Heart right ventricle (tissue), 16 donors: ENCODE data around the gene MAGI2. TPM values are rescaled to one million over a fixed set of nuclear protein-coding genes. Genes with fewer than 3 reads are reported as not detected.

Experiments used
- ATAC-seq, 8 donors: fragments of 200-7000 bp; cut with Tn5 transposase; one replicate each; pipeline ENCODE4 v1.9.1; 2020; ENCODE audit warnings: mild to moderate bottlenecking in 8 of 8, moderate library complexity in 8 of 8, moderate number of reproducible peaks in 1 of 8
- DNase-seq, 2 donors: peaks; one replicate each; pipeline ENCODE4 v3.0.0-alpha.2; 2020
- H3K27ac ChIP-seq, 10 donors: fragments of 200-600 bp; sonication (generic) in 2 of 10; one replicate each; pipeline versions ENCODE4 v1.5.0 to v1.8.0; 2020 to 2022; ENCODE audit warnings: mild to moderate bottlenecking in 3 of 10
- H3K27me3 ChIP-seq, 7 donors: fragments of 200-600 bp; one replicate each; pipeline ENCODE4 v1.8.0; 2021 to 2022; ENCODE audit warnings: mild to moderate bottlenecking in 2 of 7
- H3K36me3 ChIP-seq, 9 donors: fragments of 200-600 bp; sonication (generic) in 1 of 9; one replicate each; pipeline versions ENCODE4 v1.5.0 to v1.8.0; 2020 to 2022; ENCODE audit warnings: mild to moderate bottlenecking in 2 of 9
- H3K4me1 ChIP-seq, 9 donors: fragments of 200-600 bp; sonication (generic) in 1 of 9; one replicate each; pipeline versions ENCODE4 v1.5.0 to v1.8.0; 2020 to 2022; ENCODE audit warnings: mild to moderate bottlenecking in 4 of 9
- H3K4me3 ChIP-seq, 10 donors: fragments of 200-600 bp; sonication (generic) in 2 of 10; one replicate each; pipeline versions ENCODE4 v1.5.0 to v1.8.0; 2020 to 2022; ENCODE audit warnings: mild to moderate bottlenecking in 7 of 10, moderate library complexity in 2 of 10
- H3K9me3 ChIP-seq, 11 donors: fragments of 200-600 bp in 10 of 11; sonication (generic) in 2 of 11; one replicate each; pipeline versions ENCODE4 v1.5.0 to v1.8.0; 2013 to 2022; ENCODE audit warnings: mild to moderate bottlenecking in 2 of 11, control low read depth in 1 of 11, moderate library complexity in 1 of 11
- WGBS, 2 donors: extraction: QIAGEN DNeasy Blood & Tissue Kit; methylation state at CpG; one replicate each; pipeline ENCODE4 v1.1.7; 2013; ENCODE audit warnings: inconsistent platforms in 1 of 2; 5-methylcytosine and 5-hydroxymethylcytosine counted together
- intact Hi-C, 10 donors: fragments of 100-400 bp; cut with DNase I; formaldehyde crosslinking; loops; one replicate each; pipeline versions ENCODE4 v1.11.1 to v1.14.2; 2022
- polyA plus RNA-seq, 2 donors: library from polyadenylated mRNA; stranded (reverse); fragments of 200-250 nt; gene quantifications; one replicate each; pipeline ENCODE4 v1.2.3, GENCODE V29; 2013
- total RNA-seq, 10 donors: library from RNA; stranded (reverse); fragmentation: NEBNext Ultra II Directional in 3 of 10; extraction: Animal tissue kit (Norgen Biotek cat#: 25700) in 3 of 10; gene quantifications; one replicate each; pipeline versions ENCODE4 v1.2.1 to v1.2.4, GENCODE V29; 2021 to 2023
- TF ChIP-seq, protein P1 (sequence below), 9 donors: fragments of 200-600 bp; sonication (generic) in 2 of 9; IDR thresholded peaks; one replicate each; pipeline versions ENCODE4 v1.5.0 to v1.8.0; 2021 to 2022; ENCODE audit warnings: antibody characterized with exemption in 9 of 9, mild to moderate bottlenecking in 5 of 9, moderate library complexity in 1 of 9
- donor health status: Arrhythmogenic right ventricular cardiomyopathy.
- donor health status: ischemic (EF 13 %, LVEDD 7.1; RV severe dilation, severe dysfunction).
- donor health status: healthy with polysubstance abuse.
- donor health status: DM: no; HTN: yes; CAD: no.
- donor health status: DM: no; HTN: no; CAD: no.
- donor health status: ischemic (EF 25% LVEDD 6.9; RV normal size, moderate dysfunction).
- donor health status: ischemic (EF 25% LVEDD 5.7; RV mildly dilated, moderate dysfunction).
- donor health status: healthy.
- donor health status: DM: yes; HTN: yes; CAD: no.
- donor health status: Ischemic cardiomyopathy.
- donor health status: ischemic (EF 35%, LVEDD 5.7; RV mildly dilated, moderate dysfunction).
- donor health status: nonischemic (EF 11% LVEDD 7.7; RV severe dilation, severe dysfunction).
- donor health status: DM: yes; HTN: yes; CAD: no.
- donor health status: PGD.
- donor health status: ischemic (EF 29% LVEDD 5.4; RV normal size, mild dysfunction).
- donor health status: nonischemic (EF 23%, LVEDD 6.1; RV moderate dilation, normal function).

MAGI2 gene
- total and polyA plus RNA-seq, 12 donors = 0.83 to 6.0 (median 4.1) TPM

DNA sequence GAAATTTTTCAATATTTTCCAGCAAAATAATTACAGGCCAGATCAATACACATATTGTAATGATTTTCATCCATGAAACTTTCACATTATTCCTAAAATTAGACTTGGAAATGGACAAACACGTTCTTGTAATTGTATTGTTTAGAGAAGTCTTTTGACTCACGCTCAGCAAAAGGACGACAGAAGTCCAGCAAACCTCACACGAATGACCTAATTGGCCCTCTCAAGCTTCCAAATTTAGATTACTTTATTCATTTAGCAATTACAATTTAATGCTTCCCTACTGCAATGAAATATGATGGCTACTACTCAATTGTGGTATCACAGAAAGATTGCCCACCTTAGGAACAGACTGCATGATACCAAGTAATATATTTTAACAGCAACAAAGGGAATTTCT lies 702.2 kb downstream of the MAGI2 start:
- no peaks in the 10 kb centered on the region for H3K27me3 ChIP-seq
- TF ChIP-seq, protein P1, sequence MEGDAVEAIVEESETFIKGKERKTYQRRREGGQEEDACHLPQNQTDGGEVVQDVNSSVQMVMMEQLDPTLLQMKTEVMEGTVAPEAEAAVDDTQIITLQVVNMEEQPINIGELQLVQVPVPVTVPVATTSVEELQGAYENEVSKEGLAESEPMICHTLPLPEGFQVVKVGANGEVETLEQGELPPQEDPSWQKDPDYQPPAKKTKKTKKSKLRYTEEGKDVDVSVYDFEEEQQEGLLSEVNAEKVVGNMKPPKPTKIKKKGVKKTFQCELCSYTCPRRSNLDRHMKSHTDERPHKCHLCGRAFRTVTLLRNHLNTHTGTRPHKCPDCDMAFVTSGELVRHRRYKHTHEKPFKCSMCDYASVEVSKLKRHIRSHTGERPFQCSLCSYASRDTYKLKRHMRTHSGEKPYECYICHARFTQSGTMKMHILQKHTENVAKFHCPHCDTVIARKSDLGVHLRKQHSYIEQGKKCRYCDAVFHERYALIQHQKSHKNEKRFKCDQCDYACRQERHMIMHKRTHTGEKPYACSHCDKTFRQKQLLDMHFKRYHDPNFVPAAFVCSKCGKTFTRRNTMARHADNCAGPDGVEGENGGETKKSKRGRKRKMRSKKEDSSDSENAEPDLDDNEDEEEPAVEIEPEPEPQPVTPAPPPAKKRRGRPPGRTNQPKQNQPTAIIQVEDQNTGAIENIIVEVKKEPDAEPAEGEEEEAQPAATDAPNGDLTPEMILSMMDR (IDR thresholded peaks at IDR 0.05) = no peak
- intact Hi-C loops = no loop called here
- no peak for DNase-seq
- H3K27ac ChIP-seq = no peak overlapping the region
- H3K36me3 ChIP-seq = no peaks in the 10 kb centered on the region
- H3K4me3 ChIP-seq = no peak overlapping the region
- no peak for ATAC-seq
- 44 to 46% methylated on average over 4 of the region's 4 CpGs for WGBS, 2 donors
- peaks cover 0 to 15% (median 8%) of the 10 kb centered on the region in 11 donors for H3K9me3 ChIP-seq
- H3K4me1 ChIP-seq = no peaks in the 10 kb centered on the region

DNA sequence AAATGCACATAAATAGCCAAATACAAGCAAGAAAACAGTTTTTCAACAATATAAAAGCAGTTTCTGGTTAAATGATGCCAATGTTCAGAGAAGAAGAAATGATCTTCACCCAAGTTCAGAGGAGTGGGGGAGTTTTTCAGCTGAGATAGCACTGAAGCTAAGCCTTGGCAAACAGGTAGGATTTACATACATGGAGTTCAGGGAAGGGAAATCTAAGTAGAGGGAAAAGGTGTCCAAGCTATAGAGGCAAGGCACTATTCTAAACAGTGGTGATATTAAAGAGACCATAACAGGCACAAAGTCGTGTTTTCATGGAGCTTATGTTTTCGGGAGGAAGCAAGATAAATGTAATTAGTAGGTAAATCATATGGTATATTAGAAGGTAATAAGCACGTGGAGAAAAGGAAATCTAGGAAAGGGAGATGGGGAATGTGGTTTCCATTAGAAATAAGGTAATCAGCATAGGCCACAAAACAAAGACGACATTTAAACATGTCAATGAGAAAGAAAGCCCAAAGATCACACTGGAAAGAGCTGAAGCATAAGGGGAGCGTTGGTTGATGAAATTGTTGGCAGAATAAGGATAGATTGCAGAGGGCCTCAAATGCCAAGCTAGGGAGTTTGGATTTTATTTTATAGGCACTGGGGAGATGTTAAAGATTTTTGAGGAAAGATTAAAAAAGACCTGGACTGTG lies 704.3 kb downstream of the MAGI2 start:
- no peak overlapping the region for H3K4me3 ChIP-seq
- ATAC-seq = no peak
- DNase-seq = no peak
- peaks cover 0 to 14% (median 6%) of the 10 kb centered on the region in 11 donors for H3K9me3 ChIP-seq
- WGBS, 2 donors = 72 to 81% methylated on average over 5 of the region's 5 CpGs
- no peaks in the 10 kb centered on the region for H3K4me1 ChIP-seq
- no peaks in the 10 kb centered on the region for H3K36me3 ChIP-seq
- no peak overlapping the region for H3K27ac ChIP-seq
- TF ChIP-seq, protein P1 (IDR thresholded peaks at IDR 0.05) = no peak
- H3K27me3 ChIP-seq = no peaks in the 10 kb centered on the region
- intact Hi-C loops = no loop called here

DNA sequence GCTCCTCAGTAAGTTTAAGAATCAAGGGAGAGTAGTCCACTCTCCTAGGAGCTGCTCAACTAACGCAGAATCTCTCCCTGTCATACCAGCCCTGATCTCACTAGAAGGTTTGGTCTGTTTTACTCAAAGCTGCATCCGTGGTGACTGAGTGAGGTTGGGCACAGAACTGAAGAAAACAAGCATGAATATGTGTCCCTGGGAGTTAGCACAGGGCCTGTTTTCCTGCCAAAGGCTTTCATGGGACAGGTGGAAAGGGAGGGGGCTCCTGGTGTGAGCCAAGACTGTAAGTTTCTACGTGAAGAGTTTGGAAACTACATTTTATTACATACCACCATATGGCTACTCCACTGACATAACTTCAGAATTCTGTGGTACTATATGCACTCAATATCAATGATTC lies 705.9 kb downstream of the MAGI2 start:
- H3K9me3 ChIP-seq = peaks cover 0 to 3% (median 0%) of the 10 kb centered on the region in 11 donors
- no peak for ATAC-seq
- intact Hi-C loops = no loop called here
- no peaks in the 10 kb centered on the region for H3K27me3 ChIP-seq
- H3K36me3 ChIP-seq = no peaks in the 10 kb centered on the region
- no peak overlapping the region for H3K27ac ChIP-seq
- no peak overlapping the region for H3K4me3 ChIP-seq
- H3K4me1 ChIP-seq = no peaks in the 10 kb centered on the region
- WGBS, 2 donors = 60 to 71% methylated on average over 3 of the region's 3 CpGs
- DNase-seq = no peak
- TF ChIP-seq, protein P1 (IDR thresholded peaks at IDR 0.05) = no peak

DNA sequence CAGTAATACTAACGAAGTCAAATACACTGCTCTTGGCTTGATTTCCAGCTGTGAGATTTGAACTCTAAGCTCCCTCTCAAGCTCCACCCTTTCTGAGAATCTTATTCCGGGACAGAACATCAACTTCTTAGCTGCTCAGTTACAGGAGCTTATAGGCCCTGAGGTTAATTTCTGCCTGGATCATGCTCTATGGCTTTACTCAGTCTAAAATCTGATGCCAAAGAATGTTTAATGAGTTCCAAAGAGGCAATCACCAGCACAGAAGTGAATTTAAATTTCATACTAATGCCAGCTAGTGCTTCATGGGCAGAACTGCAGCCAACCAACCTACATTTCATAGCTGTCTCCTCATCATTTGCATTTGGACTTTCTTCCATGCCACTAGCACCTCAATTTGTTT lies 707.2 kb downstream of the MAGI2 start:
- H3K4me3 ChIP-seq = no peak overlapping the region
- ATAC-seq = no peak

More for the DNA sequence above, 707.2 kb downstream of the MAGI2 start:
- WGBS, 2 donors = 66 to 74% methylated on average over 2 of the region's 2 CpGs
- TF ChIP-seq, protein P1 (IDR thresholded peaks at IDR 0.05) = no peak
- H3K36me3 ChIP-seq = no peaks in the 10 kb centered on the region
- H3K4me1 ChIP-seq = no peaks in the 10 kb centered on the region
- intact Hi-C loops = no loop called here
- H3K27me3 ChIP-seq = no peaks in the 10 kb centered on the region
- H3K27ac ChIP-seq = no peak overlapping the region
- no peak for DNase-seq
- peaks cover 0 to 6% (median 0%) of the 10 kb centered on the region in 11 donors for H3K9me3 ChIP-seq
